ENCODE data around the gene PPHLN1. TPM values are rescaled to one million over a fixed set of nuclear protein-coding genes. Genes with fewer than 3 reads are reported as not detected.

PPHLN1 gene
- total and polyA plus RNA-seq, 7 experiments from 2014 or later: 89.1 to 182 (median 90.9) TPM

DNA sequence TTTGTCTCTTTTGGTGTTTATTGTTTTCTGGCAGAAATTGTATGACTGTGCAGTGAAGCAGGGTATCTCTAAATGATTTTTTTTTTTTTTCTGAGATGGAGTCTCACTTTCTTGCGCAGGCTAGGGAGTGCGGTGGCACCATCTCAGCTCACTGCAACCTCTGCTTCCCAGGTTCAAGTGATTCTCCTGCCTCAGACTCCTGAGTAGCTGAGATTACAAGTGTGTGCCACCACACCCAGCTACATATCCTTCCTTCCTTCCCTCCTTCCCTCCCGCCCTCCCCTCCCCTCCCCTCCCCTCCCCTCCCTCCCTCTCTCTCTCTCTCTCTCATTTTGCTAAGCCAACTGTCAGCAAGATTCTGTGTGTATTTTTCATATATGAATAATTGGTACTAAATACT is 94.4 kb downstream of the PPHLN1 start:
- Histone ChIP-seq H3K27me3 (ENCODE audit: control insufficient read depth in 2 of 2, insufficient read depth in 2 of 2, low read length in 2 of 2) (no peaks in the 10 kb centered on the region), H3K27ac (ENCODE audit: low read depth, low read length) (no peak overlapping the region), H3K4me1 (ENCODE audit: control insufficient read depth in 2 of 2, insufficient read depth in 2 of 2, low read length in 2 of 2) (no peaks in the 10 kb centered on the region), H3K4me3 (ENCODE audit: low read length) (no peak overlapping the region), H3K9me3 (ENCODE audit: control insufficient read depth in 2 of 3, low read length in 3 of 3) (no peaks in the 10 kb centered on the region), H3K36me3 (ENCODE audit: control insufficient read depth in 2 of 3, insufficient read depth in 3 of 3, low read length in 3 of 3) (peaks cover 0 to 4% (median 0%) of the 10 kb centered on the region in 3 experiments)
- DNase-seq: no peak
- H3K4me1 Mint-ChIP-seq: peaks cover 11 to 57% (median 37%) of the 10 kb centered on the region in 7 donors
- ATAC-seq: no peak
- ChIA-PET CTCF (no interaction called here), POLR2A (interaction anchor here (0.7 kb wide), 1 partner anchor 318 kb away, joined by 7 read pairs; no protein-coding TSS in a partner anchor)
- H3K27ac Mint-ChIP-seq: peak overlapping the region in 2 of 9 donors; percentile 9 to 46
- intact Hi-C loops (cut with micrococcal nuclease): no loop called here
- H3K36me3 Mint-ChIP-seq: peaks cover 7 to 40% (median 23%) of the 10 kb centered on the region in 5 donors
- no peaks in the 10 kb centered on the region for H3K27me3 Mint-ChIP-seq
- no peak overlapping the region for H3K4me3 Mint-ChIP-seq
- no peaks in the 10 kb centered on the region for H3K9me3 Mint-ChIP-seq

- peak overlapping the region in 1 of 9 donors; percentile 38 for H3K27ac Mint-ChIP-seq
- Histone ChIP-seq H3K27ac (ENCODE audit: low read depth, low read length) (no peak overlapping the region), H3K9me3 (ENCODE audit: control insufficient read depth in 2 of 3, low read length in 3 of 3) (no peaks in the 10 kb centered on the region), H3K4me3 (ENCODE audit: low read length) (no peak overlapping the region), H3K36me3 (ENCODE audit: control insufficient read depth in 2 of 3, insufficient read depth in 3 of 3, low read length in 3 of 3) (peaks cover 0 to 4% (median 0%) of the 10 kb centered on the region in 3 experiments), H3K4me1 (ENCODE audit: control insufficient read depth in 2 of 2, insufficient read depth in 2 of 2, low read length in 2 of 2) (no peaks in the 10 kb centered on the region), H3K27me3 (ENCODE audit: control insufficient read depth in 2 of 2, insufficient read depth in 2 of 2, low read length in 2 of 2) (no peaks in the 10 kb centered on the region)
- CTCF ChIA-PET: no interaction called here
- H3K4me1 Mint-ChIP-seq: peaks cover 7 to 46% (median 28%) of the 10 kb centered on the region in 7 donors
- peaks cover 5 to 35% (median 20%) of the 10 kb centered on the region in 5 donors for H3K36me3 Mint-ChIP-seq
- no peaks in the 10 kb centered on the region for H3K27me3 Mint-ChIP-seq
- POLR2A ChIA-PET: no interaction called here
- H3K4me3 Mint-ChIP-seq: no peak overlapping the region
- intact Hi-C loops (cut with micrococcal nuclease): no loop called here
- ATAC-seq (no peak), DNase-seq (no peak)
- H3K9me3 Mint-ChIP-seq: no peaks in the 10 kb centered on the region
Observed at GRCh38 chr12:42421844-42422779, 96.1 kb downstream of the PPHLN1 start.

DNA sequence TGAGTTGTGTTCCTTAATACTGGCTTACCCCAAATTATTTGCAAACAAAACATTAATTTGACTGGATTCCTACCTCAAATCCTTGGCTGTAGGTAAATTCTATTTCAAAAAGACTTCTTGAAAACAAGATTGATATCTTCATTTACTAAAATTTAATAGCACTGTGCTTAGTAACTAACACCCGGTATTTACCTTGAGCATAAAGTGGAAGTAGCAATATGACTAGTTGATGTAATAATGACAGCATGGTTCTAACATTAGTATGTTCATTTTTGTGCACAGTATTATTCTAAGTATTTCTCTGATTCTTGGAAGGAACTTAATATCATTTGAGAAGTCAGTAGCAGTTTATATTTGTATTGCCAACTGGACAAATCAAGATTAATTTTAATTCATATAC is 96.8 kb downstream of the PPHLN1 start:
- POLR2A ChIA-PET: no interaction called here
- no peaks in the 10 kb centered on the region for H3K4me1 ChIP-seq (ENCODE audit: control insufficient read depth in 2 of 2, insufficient read depth in 2 of 2, low read length in 2 of 2)
- DNase-seq (no peak), ATAC-seq (no peak)
- H3K27me3 ChIP-seq (ENCODE audit: control insufficient read depth in 2 of 2, insufficient read depth in 2 of 2, low read length in 2 of 2): no peaks in the 10 kb centered on the region
- Mint-ChIP-seq H3K4me1 (peaks cover 7 to 41% (median 30%) of the 10 kb centered on the region in 7 donors), H3K4me3 (no peak overlapping the region), H3K36me3 (peaks cover 11 to 40% (median 25%) of the 10 kb centered on the region in 5 donors), H3K27ac (no peak overlapping the region), H3K9me3 (no peaks in the 10 kb centered on the region), H3K27me3 (no peaks in the 10 kb centered on the region)
- no peak overlapping the region for H3K27ac ChIP-seq (ENCODE audit: low read depth, low read length)
- H3K9me3 ChIP-seq (ENCODE audit: control insufficient read depth in 2 of 3, low read length in 3 of 3): no peaks in the 10 kb centered on the region
- peaks cover 0 to 4% (median 0%) of the 10 kb centered on the region in 3 experiments for H3K36me3 ChIP-seq (ENCODE audit: control insufficient read depth in 2 of 3, insufficient read depth in 3 of 3, low read length in 3 of 3)
- intact Hi-C loops (cut with micrococcal nuclease): no loop called here
- no peak overlapping the region for H3K4me3 ChIP-seq (ENCODE audit: low read length)
- CTCF ChIA-PET: interaction anchor here (0.6 kb wide), 1 partner anchor 302 kb away, joined by 3 read pairs; no protein-coding TSS in a partner anchor

DNA sequence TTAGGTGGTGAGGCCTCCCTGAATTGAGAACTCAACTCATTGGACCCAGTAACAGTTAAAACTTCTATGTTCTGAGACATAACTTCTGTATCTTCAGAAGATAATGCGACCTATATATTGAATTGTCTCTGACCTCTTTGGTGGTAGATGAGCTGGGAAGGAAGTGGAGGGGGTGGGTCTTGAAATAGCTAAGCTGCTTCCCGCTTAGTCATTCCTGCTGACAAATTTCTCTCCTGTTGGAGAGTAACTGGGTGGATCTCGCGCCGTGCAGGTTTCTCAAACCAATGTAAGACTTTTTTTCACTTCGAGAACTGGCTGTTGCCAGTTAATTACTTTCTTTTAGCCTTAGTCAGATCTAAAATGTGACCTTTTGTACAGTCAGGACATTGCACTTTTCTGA is 100.8 kb downstream of the PPHLN1 start:
- CTCF ChIA-PET: no interaction called here
- Mint-ChIP-seq H3K27ac (peak overlapping the region in 1 of 9 donors; percentile 5), H3K4me3 (no peak overlapping the region), H3K36me3 (peaks cover 15 to 56% (median 44%) of the 10 kb centered on the region in 5 donors), H3K4me1 (peaks cover 4 to 20% (median 11%) of the 10 kb centered on the region in 7 donors), H3K9me3 (no peaks in the 10 kb centered on the region), H3K27me3 (no peaks in the 10 kb centered on the region)
- no peaks in the 10 kb centered on the region for H3K4me1 ChIP-seq (ENCODE audit: control insufficient read depth in 2 of 2, insufficient read depth in 2 of 2, low read length in 2 of 2)
- H3K36me3 ChIP-seq (ENCODE audit: control insufficient read depth in 2 of 3, insufficient read depth in 3 of 3, low read length in 3 of 3): peaks cover 0 to 17% (median 0%) of the 10 kb centered on the region in 3 experiments
- intact Hi-C loops (cut with micrococcal nuclease): no loop called here
- no peak overlapping the region for H3K27ac ChIP-seq (ENCODE audit: low read depth, low read length)
- POLR2A ChIA-PET: no interaction called here
- H3K9me3 ChIP-seq (ENCODE audit: control insufficient read depth in 2 of 3, low read length in 3 of 3): no peaks in the 10 kb centered on the region
- no peak for ATAC-seq
- H3K27me3 ChIP-seq (ENCODE audit: control insufficient read depth in 2 of 2, insufficient read depth in 2 of 2, low read length in 2 of 2): no peaks in the 10 kb centered on the region
- DNase-seq: no peak
- H3K4me3 ChIP-seq (ENCODE audit: low read length): no peak overlapping the region

DNA sequence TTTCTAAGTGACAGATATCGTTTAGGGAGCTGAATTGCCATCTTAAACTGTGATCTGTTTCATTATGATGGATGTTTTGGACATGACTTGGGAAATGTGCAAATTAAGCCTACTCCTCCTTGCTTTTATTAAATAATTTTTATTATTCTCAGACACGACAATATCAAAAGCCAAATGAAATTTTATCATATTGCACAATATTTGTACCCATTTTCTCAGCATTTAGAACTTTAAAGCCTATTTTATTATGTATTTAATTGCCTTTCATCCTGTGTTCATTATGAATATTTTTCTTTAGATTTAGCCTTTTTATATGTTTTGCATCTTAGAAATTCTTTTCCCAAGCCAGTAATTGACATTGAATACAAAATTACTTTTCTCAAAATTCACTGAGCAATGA is 102.9 kb downstream of the PPHLN1 start:
- no peaks in the 10 kb centered on the region for H3K4me1 ChIP-seq (ENCODE audit: control insufficient read depth in 2 of 2, insufficient read depth in 2 of 2, low read length in 2 of 2)
- H3K36me3 Mint-ChIP-seq: peaks cover 29 to 70% (median 58%) of the 10 kb centered on the region in 5 donors
- no peaks in the 10 kb centered on the region for H3K9me3 ChIP-seq (ENCODE audit: control insufficient read depth in 2 of 3, low read length in 3 of 3)
- ChIA-PET CTCF (no interaction called here), POLR2A (no interaction called here)
- ATAC-seq (no peak), DNase-seq (no peak)
- no peak overlapping the region for H3K27ac ChIP-seq (ENCODE audit: low read depth, low read length)
- no peaks in the 10 kb centered on the region for H3K9me3 Mint-ChIP-seq
- H3K27me3 ChIP-seq (ENCODE audit: control insufficient read depth in 2 of 2, insufficient read depth in 2 of 2, low read length in 2 of 2): no peaks in the 10 kb centered on the region
- no peak overlapping the region for H3K4me3 ChIP-seq (ENCODE audit: low read length)
- intact Hi-C loops (cut with micrococcal nuclease): no loop called here
- peak overlapping the region in 1 of 9 donors; percentile 2 for H3K27ac Mint-ChIP-seq
- no peak overlapping the region for H3K4me3 Mint-ChIP-seq
- H3K4me1 Mint-ChIP-seq: peaks cover 4 to 25% (median 11%) of the 10 kb centered on the region in 7 donors
- peaks cover 0 to 20% (median 0%) of the 10 kb centered on the region in 3 experiments for H3K36me3 ChIP-seq (ENCODE audit: control insufficient read depth in 2 of 3, insufficient read depth in 3 of 3, low read length in 3 of 3)
- no peaks in the 10 kb centered on the region for H3K27me3 Mint-ChIP-seq

GRCh38 chr12:42432517-42433140 is 106.7 kb downstream of the PPHLN1 start:
- no peaks in the 10 kb centered on the region for H3K4me1 ChIP-seq (ENCODE audit: control insufficient read depth in 2 of 2, insufficient read depth in 2 of 2, low read length in 2 of 2)
- DNase-seq (no peak), ATAC-seq (no peak)
- intact Hi-C loops (cut with micrococcal nuclease): no loop called here
- no peak overlapping the region for H3K4me3 Mint-ChIP-seq
- no peaks in the 10 kb centered on the region for H3K27me3 Mint-ChIP-seq
- CTCF ChIA-PET: interaction anchor here (0.7 kb wide), 1 partner anchor 48 kb away, joined by 3 read pairs; no protein-coding TSS in a partner anchor
- peaks cover 0 to 25% (median 11%) of the 10 kb centered on the region in 7 donors for H3K4me1 Mint-ChIP-seq
- H3K27ac ChIP-seq (ENCODE audit: low read depth, low read length): no peak overlapping the region
- H3K4me3 ChIP-seq (ENCODE audit: low read length): no peak overlapping the region
- POLR2A ChIA-PET: no interaction called here
- peak overlapping the region in 1 of 9 donors; percentile 19 for H3K27ac Mint-ChIP-seq
- H3K9me3 ChIP-seq (ENCODE audit: control insufficient read depth in 2 of 3, low read length in 3 of 3): no peaks in the 10 kb centered on the region
- H3K27me3 ChIP-seq (ENCODE audit: control insufficient read depth in 2 of 2, insufficient read depth in 2 of 2, low read length in 2 of 2): no peaks in the 10 kb centered on the region
- H3K36me3 ChIP-seq (ENCODE audit: control insufficient read depth in 2 of 3, insufficient read depth in 3 of 3, low read length in 3 of 3): peaks cover 0 to 18% (median 0%) of the 10 kb centered on the region in 3 experiments
- H3K9me3 Mint-ChIP-seq: no peaks in the 10 kb centered on the region
- peaks cover 20 to 66% (median 55%) of the 10 kb centered on the region in 5 donors for H3K36me3 Mint-ChIP-seq
